Glutamatergic neuron (in vitro differentiated cells): ENCODE measurements around the gene HSPB9. TPM values are rescaled to one million over a fixed set of nuclear protein-coding genes. Genes with fewer than 3 reads are reported as not detected.
A peak's percentile ranks its signal among the peaks of the same experiment; 100 is the strongest.
"Not testable (repeated sequence)": the region's sequence is repeated elsewhere in the genome, so short reads cannot be mapped to it uniquely, and the experiment has no call there.

Source experiments
- DNase-seq: peaks from one replicate; pipeline ENCODE4 v3.0.0; 2022
- H3K27ac Mint-ChIP-seq: one replicate; pipeline ENCODE4 v1.8.0; 2020; ENCODE audit warnings: mild to moderate bottlenecking, mixed read lengths, inconsistent platforms; ENCODE audit not compliant: unreplicated experiment
- H3K27me3 Mint-ChIP-seq: one replicate; pipeline ENCODE4 v1.8.0; 2020; ENCODE audit warnings: mild to moderate bottlenecking, moderate library complexity, mixed read lengths, inconsistent platforms; ENCODE audit not compliant: unreplicated experiment
- H3K36me3 Mint-ChIP-seq: one replicate; pipeline ENCODE4 v1.8.0; 2020; ENCODE audit warnings: mild to moderate bottlenecking, mixed read lengths, inconsistent platforms; ENCODE audit not compliant: unreplicated experiment
- H3K4me1 Mint-ChIP-seq: one replicate; pipeline ENCODE4 v1.8.0; 2020; ENCODE audit warnings: mild to moderate bottlenecking, low read depth, mixed read lengths, inconsistent platforms; ENCODE audit not compliant: unreplicated experiment
- H3K4me3 Mint-ChIP-seq: one replicate; pipeline ENCODE4 v1.8.0; 2020; ENCODE audit warnings: mild to moderate bottlenecking, mixed read lengths, inconsistent platforms; ENCODE audit not compliant: unreplicated experiment
- H3K9me3 Mint-ChIP-seq: one replicate; pipeline ENCODE4 v1.8.0; 2020; ENCODE audit warnings: mild to moderate bottlenecking, moderate library complexity, mixed read lengths, inconsistent platforms; ENCODE audit not compliant: unreplicated experiment
- CTCF ChIP-seq: fragments of 200-600 bp; sonication (generic); IDR thresholded peaks from one replicate; pipeline ENCODE4 v1.5.0; 2021; ENCODE audit not compliant: partially characterized antibody, unreplicated experiment
- total RNA-seq: library from RNA; stranded (reverse); fragmentation: NEBNext Ultra II Directional; extraction: Animal tissue kit (Norgen Biotek cat#: 25700); gene quantifications from one replicate; pipeline ENCODE4 v1.2.1, GENCODE V29; 2021; ENCODE audit not compliant: unreplicated experiment

HSPB9 gene
- total RNA-seq, 1 donor from 2014 or later, result 0.44 TPM

DNA sequence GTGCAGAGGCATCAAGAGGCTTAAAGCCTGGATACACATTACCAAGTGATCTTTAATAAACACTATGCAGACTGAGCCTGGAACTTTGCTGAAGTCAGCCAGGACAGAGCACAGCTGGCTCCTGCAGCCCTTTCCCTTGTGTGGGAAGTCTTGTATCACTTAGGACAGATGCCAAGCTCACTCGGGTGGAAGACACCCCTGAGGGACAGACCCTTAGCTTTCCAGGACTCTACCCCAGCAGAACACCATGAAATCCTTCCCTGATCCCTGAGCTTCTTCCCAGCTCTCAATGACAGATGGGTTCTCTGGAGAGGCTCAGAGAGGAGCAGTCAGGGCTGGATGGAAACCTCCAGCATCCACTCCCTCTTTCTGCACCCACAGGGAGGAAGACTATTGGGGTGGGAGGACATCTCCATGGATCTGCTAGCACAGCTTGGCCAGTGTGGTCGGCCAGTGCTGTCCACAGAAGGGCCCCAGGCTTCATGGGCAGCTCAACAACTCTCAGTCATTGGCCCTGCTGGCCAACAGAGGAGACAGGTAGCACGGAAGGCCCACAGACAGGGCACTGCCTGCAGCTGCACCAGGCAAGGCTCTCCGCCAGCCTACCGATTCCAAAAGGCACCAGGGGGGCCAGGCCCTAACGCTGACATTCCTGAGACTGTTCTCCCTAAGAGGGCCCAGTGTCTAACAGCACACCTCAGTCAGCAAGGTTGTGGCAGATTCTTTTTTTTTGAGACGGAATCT lies 16.3 kb downstream of the HSPB9 start:
- no peak for DNase-seq
- TF ChIP-seq CTCF, result no peak
- Mint-ChIP-seq H3K27me3 (peaks cover under 1% of the 10 kb centered on the region), H3K4me3 (no peak overlapping the region), H3K27ac (peak overlapping the region; percentile 64), H3K36me3 (no peaks in the 10 kb centered on the region), H3K9me3 (no peaks in the 10 kb centered on the region), H3K4me1 (peaks cover 24% of the 10 kb centered on the region)

GRCh38 chr17:42140690-42141089 lies 18.1 kb downstream of the HSPB9 start:
- not testable (repeated sequence) for H3K9me3 Mint-ChIP-seq, H3K36me3 Mint-ChIP-seq, H3K27ac Mint-ChIP-seq, H3K27me3 Mint-ChIP-seq, H3K4me3 Mint-ChIP-seq, DNase-seq
- H3K4me1 Mint-ChIP-seq, result peaks cover 24% of the 10 kb centered on the region

DNA sequence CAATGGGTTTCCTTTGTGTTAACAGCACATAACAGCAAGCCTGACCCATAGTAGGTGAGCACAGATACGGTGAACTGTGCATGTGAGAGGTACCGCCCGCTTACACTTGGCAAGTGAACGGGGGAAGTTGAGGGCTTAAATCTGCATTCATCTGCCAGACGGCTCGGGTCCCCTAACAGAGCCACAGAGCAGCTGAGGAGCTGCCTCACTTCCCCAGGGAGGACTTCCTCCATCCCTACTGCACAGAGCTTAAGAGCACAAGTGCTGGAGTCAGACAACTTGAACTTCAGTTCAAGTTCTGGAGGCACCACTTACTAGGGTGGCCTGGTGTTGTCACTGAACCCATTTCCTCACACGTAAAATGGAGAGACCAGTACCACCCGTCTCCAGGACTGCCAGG lies 18.8 kb downstream of the HSPB9 start:
- Mint-ChIP-seq H3K4me3 (no peak overlapping the region), H3K36me3 (no peaks in the 10 kb centered on the region), H3K27me3 (no peaks in the 10 kb centered on the region), H3K27ac (no peak overlapping the region), H3K9me3 (no peaks in the 10 kb centered on the region), H3K4me1 (peaks cover 24% of the 10 kb centered on the region)
- DNase-seq, result no peak
- TF ChIP-seq CTCF, result no peak

GRCh38 chr17:42142371-42142896 lies 19.8 kb downstream of the HSPB9 start:
- Mint-ChIP-seq H3K36me3 (no peaks in the 10 kb centered on the region), H3K27me3 (peaks cover 2% of the 10 kb centered on the region), H3K4me3 (no peak overlapping the region), H3K27ac (no peak overlapping the region), H3K4me1 (peaks cover 26% of the 10 kb centered on the region), H3K9me3 (no peaks in the 10 kb centered on the region)
- no peak for DNase-seq
- no peak for TF ChIP-seq CTCF

GRCh38 chr17:42143138-42143537 lies 20.5 kb downstream of the HSPB9 start:
- not testable (repeated sequence) for H3K27ac Mint-ChIP-seq, H3K9me3 Mint-ChIP-seq, H3K4me3 Mint-ChIP-seq, H3K36me3 Mint-ChIP-seq, DNase-seq, H3K27me3 Mint-ChIP-seq
- peaks cover 26% of the 10 kb centered on the region for H3K4me1 Mint-ChIP-seq

DNA sequence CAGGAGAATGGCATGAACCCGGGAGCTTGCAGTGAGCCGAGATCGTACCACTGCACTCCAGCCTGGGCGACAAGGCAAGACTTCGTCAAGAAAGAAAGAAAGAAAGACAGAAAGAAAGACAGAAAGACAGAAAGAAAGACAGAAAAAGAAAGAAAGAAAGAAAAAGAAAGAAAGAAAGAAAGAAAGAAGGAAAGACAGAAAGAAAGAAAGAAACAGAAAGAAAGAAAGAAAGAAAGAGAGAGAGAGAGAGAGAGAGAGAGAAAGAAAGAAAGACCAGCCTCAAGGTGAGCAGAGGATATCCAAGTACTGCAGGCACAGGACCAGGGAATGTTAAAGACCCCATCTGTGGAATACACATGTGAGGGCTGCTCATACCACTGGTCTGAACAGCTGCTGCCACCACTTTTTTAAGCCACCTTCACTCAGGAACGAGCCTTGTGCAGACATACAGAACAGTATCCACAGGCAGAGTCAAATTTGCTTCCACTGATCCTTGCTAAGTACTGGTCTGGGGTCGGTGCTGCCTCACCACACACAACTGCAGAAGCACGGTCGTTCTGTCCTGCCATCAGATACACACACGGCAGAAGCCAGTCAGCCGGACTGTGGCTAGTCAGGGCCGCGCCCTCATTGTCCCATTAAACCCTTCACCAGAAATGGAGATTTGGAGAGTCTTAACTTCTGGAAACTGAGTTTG lies 24.5 kb downstream of the HSPB9 start:
- H3K9me3 Mint-ChIP-seq, result no peaks in the 10 kb centered on the region
- TF ChIP-seq CTCF, result no peak
- H3K27ac Mint-ChIP-seq, result no peak overlapping the region
- peaks cover 11% of the 10 kb centered on the region for H3K4me1 Mint-ChIP-seq
- no peak overlapping the region for H3K4me3 Mint-ChIP-seq
- H3K36me3 Mint-ChIP-seq, result no peaks in the 10 kb centered on the region
- no peak for DNase-seq
- peaks cover 2% of the 10 kb centered on the region for H3K27me3 Mint-ChIP-seq
